Retinal pigment epithelial cell (primary cell): ENCODE results near the gene TBX1.
"Not testable (repeated sequence)": the region's sequence is repeated elsewhere in the genome, so short reads cannot be mapped to it uniquely, and the experiment has no call there.

Source experiments
- DNase-seq: peaks from one replicate; pipeline ENCODE4 v3.0.0-alpha.2; 2010; ENCODE audit warnings: low read depth
- H3K4me3 ChIP-seq: 2 replicates; pipeline ENCODE4 v1.5.1; 2011; ENCODE audit warnings: mild to moderate bottlenecking, low read length, control low read depth, moderate library complexity
- CTCF ChIP-seq: conservative IDR thresholded peaks from 2 replicates; pipeline ENCODE4 v1.5.1; 2011; ENCODE audit warnings: low read depth, low read length, control low read depth, inconsistent platforms

Gene TBX1

GRCh38 chr22:19723983-19724827 lies 36.4 kb upstream of the TBX1 start:
- no peak overlapping the region for H3K4me3 ChIP-seq
- peak; percentile 25 for TF ChIP-seq CTCF
- no peak for DNase-seq

- no peak for TF ChIP-seq CTCF
- no peak overlapping the region for H3K4me3 ChIP-seq
- no peak for DNase-seq
These were observed 35.5 kb upstream of the TBX1 start for GRCh38 chr22:19724927-19725661.

GRCh38 chr22:19726064-19726788 lies 34.4 kb upstream of the TBX1 start:
- DNase-seq, H3K4me3 ChIP-seq: not testable (repeated sequence)

GRCh38 chr22:19727310-19728150 lies 33.0 kb upstream of the TBX1 start:
- no peak overlapping the region for H3K4me3 ChIP-seq
- DNase-seq, result no peak
- no peak for TF ChIP-seq CTCF

GRCh38 chr22:19728271-19728670 lies 32.3 kb upstream of the TBX1 start:
- TF ChIP-seq CTCF, result no peak
- H3K4me3 ChIP-seq, result no peak overlapping the region
- DNase-seq, result no peak

GRCh38 chr22:19728836-19729235 lies 31.7 kb upstream of the TBX1 start:
- no peak for TF ChIP-seq CTCF
- no peak for DNase-seq
- H3K4me3 ChIP-seq, result no peak overlapping the region
